Astrocyte (in vitro differentiated cells and primary cell): ENCODE measurements around the gene RBBP8NL. TPM values are rescaled to one million over a fixed set of nuclear protein-coding genes. Genes with fewer than 3 reads are reported as not detected.

ENCODE experiments used
- DNase-seq: peaks from one replicate; pipeline ENCODE4 v3.0.0-alpha.2; 2010; ENCODE audit warnings: low read depth
- FAIRE-seq: peaks from 2 replicates; lab custom pipeline; 2011; peaks lifted over from hg19 to GRCh38; lab: Jason Lieb, UNC
- H2AFZ ChIP-seq: 2 replicates; pipeline ENCODE4 v1.6.0; 2012; ENCODE audit warnings: low read depth, low read length, inconsistent platforms
- H3K27ac ChIP-seq: 2 replicates; pipeline ENCODE4 v1.5.1; 2011; ENCODE audit warnings: low read depth, low read length, inconsistent platforms
- H3K27me3 ChIP-seq: 2 replicates; pipeline ENCODE4 v1.6.0; 2011; ENCODE audit warnings: low read length, inconsistent platforms; ENCODE audit not compliant: insufficient read depth
- H3K36me3 ChIP-seq: 2 replicates; pipeline ENCODE4 v1.5.1; 2011; ENCODE audit warnings: low read length, inconsistent platforms; ENCODE audit not compliant: insufficient read depth
- H3K4me1 ChIP-seq: 2 replicates; pipeline ENCODE4 v1.5.1; 2011; ENCODE audit warnings: low read length, inconsistent platforms; ENCODE audit not compliant: insufficient read depth
- H3K4me2 ChIP-seq: 2 replicates; pipeline ENCODE4 v1.6.0; 2012; ENCODE audit warnings: low read length, inconsistent platforms
- H3K4me3 ChIP-seq: 2 replicates; pipeline ENCODE4 v1.5.1; 2011; ENCODE audit warnings: low read depth, mild to moderate bottlenecking, low read length, inconsistent platforms; ENCODE audit not compliant: insufficient read depth
- H3K79me2 ChIP-seq: 2 replicates; pipeline ENCODE4 v1.6.0; 2012; ENCODE audit warnings: mild to moderate bottlenecking, low read length, inconsistent platforms; ENCODE audit not compliant: insufficient read depth
- H3K9ac ChIP-seq: 2 replicates; pipeline ENCODE4 v1.6.0; 2012; ENCODE audit warnings: mild to moderate bottlenecking, low read length, inconsistent platforms
- H3K9me3 ChIP-seq: 2 replicates; pipeline ENCODE4 v1.5.1; 2012; ENCODE audit warnings: low read depth, mild to moderate bottlenecking, low read length, inconsistent platforms; ENCODE audit not compliant: insufficient read depth
- H4K20me1 ChIP-seq: 2 replicates; pipeline ENCODE4 v1.6.0; 2012; ENCODE audit warnings: low read length, inconsistent platforms; ENCODE audit not compliant: insufficient read depth
- H3K27ac Mint-ChIP-seq: one replicate; pipeline ENCODE4 v1.8.0; 2021; ENCODE audit warnings: mild to moderate bottlenecking, mixed read lengths; ENCODE audit not compliant: unreplicated experiment
- H3K27me3 Mint-ChIP-seq: one replicate; pipeline ENCODE4 v1.8.0; 2021; ENCODE audit warnings: low read depth, mixed read lengths; ENCODE audit not compliant: unreplicated experiment
- H3K36me3 Mint-ChIP-seq: one replicate; pipeline ENCODE4 v1.8.0; 2021; ENCODE audit warnings: low read depth, mixed read lengths; ENCODE audit not compliant: unreplicated experiment
- H3K4me1 Mint-ChIP-seq: one replicate; pipeline ENCODE4 v1.8.0; 2021; ENCODE audit warnings: low read depth, mixed read lengths; ENCODE audit not compliant: unreplicated experiment
- H3K4me3 Mint-ChIP-seq: one replicate; pipeline ENCODE4 v1.8.0; 2021; ENCODE audit warnings: mild to moderate bottlenecking, moderate library complexity, mixed read lengths; ENCODE audit not compliant: unreplicated experiment
- H3K9me3 Mint-ChIP-seq: one replicate; pipeline ENCODE4 v1.8.0; 2021; ENCODE audit warnings: mild to moderate bottlenecking, mixed read lengths; ENCODE audit not compliant: unreplicated experiment
- EZH2 ChIP-seq: IDR thresholded peaks from 2 replicates; pipeline ENCODE4 v1.6.1; 2012; ENCODE audit warnings: mild to moderate bottlenecking, low read length, inconsistent platforms; ENCODE audit not compliant: insufficient read depth
- total RNA-seq: library from RNA; stranded (reverse); gene quantifications from 2 replicates; pipeline ENCODE4 v1.2.1, GENCODE V29; 2021
- TF ChIP-seq, protein P1 (sequence below): IDR thresholded peaks from 2 replicates; pipeline ENCODE4 v1.5.1; 2011; ENCODE audit warnings: low read depth, mild to moderate bottlenecking, inconsistent platforms, low read length, moderate library complexity; ENCODE audit not compliant: insufficient read depth

RBBP8NL gene
- total RNA-seq, 1 donor from 2014 or later = 0.14 TPM

DNA sequence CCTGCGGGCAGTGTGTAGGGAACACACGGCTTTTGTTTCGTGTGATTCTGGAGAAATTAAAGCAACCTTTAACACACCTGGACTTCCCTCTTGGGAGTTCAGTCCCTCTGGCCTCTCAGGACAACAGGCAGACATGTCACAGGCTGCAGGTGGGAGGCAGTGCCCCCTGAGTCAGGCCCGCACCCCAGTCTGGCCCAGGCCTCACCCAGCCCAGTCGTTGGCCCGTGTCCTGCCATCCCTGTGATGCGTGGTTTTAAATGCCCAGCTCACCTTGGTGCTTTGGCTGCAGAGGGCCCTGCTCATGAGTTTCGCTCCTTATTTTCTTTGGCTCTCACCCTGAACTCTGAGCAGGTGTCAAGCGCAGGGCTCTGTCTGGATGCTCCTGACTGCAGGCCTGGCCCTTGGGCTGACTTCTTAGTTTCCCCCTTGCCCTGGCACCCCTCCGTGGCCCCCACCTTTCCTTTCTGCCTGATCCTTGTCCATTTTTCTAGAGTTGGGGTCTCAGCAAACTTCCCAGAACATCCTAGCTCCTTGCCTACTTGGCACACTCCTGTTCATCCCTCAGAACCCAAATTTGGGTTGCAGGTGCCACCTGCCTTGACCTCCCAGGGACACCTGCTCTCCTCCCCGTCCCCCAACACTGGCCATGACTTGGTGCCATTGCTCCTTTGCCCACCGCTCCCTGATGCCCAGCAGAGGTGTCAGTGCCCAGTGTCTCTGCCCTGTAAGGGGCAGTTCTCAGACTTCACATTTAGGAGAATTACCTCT, 18.1 kb downstream of the RBBP8NL start:
- FAIRE-seq = no peak
- Mint-ChIP-seq H3K36me3 (peaks cover 2% of the 10 kb centered on the region), H3K4me3 (no peak overlapping the region)

DNA sequence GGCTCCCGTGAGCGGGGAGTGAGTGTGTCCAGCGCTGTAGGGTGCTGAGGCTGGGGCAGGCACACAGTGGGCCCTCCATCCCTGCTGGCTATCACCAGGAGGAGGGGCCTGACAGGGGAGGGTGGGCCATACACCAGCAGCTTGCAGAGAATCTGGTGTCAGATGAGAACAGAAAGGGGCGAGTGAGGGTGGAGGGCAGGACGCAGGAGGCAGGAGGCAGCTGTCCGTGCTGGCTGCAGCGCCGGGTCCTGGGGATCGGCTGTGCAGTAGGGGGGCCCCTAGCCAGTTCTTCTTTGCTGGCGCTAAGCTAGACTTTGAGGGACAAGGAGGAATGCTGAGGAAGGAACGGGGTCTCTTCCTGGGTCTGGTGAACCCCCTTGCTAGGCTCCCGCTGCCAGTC, 18.7 kb downstream of the RBBP8NL start:
- Histone ChIP-seq H3K27me3 (no peaks in the 10 kb centered on the region), H3K9me3 (no peaks in the 10 kb centered on the region), H4K20me1 (peaks cover 25% of the 10 kb centered on the region), H3K4me2 (no peak overlapping the region), H3K79me2 (peaks cover 4% of the 10 kb centered on the region), H3K4me3 (no peak overlapping the region), H3K9ac (no peak overlapping the region), H2AFZ (no peak overlapping the region), H3K36me3 (no peaks in the 10 kb centered on the region), H3K4me1 (peaks cover 8% of the 10 kb centered on the region), H3K27ac (no peak overlapping the region)
- H3K27me3 Mint-ChIP-seq = peaks cover 12% of the 10 kb centered on the region
- H3K36me3 Mint-ChIP-seq = peaks cover 4% of the 10 kb centered on the region
- DNase-seq = no peak
- FAIRE-seq = no peak
- H3K4me1 Mint-ChIP-seq = peaks cover 3% of the 10 kb centered on the region
- no peak for TF ChIP-seq EZH2
- TF ChIP-seq, protein P1, sequence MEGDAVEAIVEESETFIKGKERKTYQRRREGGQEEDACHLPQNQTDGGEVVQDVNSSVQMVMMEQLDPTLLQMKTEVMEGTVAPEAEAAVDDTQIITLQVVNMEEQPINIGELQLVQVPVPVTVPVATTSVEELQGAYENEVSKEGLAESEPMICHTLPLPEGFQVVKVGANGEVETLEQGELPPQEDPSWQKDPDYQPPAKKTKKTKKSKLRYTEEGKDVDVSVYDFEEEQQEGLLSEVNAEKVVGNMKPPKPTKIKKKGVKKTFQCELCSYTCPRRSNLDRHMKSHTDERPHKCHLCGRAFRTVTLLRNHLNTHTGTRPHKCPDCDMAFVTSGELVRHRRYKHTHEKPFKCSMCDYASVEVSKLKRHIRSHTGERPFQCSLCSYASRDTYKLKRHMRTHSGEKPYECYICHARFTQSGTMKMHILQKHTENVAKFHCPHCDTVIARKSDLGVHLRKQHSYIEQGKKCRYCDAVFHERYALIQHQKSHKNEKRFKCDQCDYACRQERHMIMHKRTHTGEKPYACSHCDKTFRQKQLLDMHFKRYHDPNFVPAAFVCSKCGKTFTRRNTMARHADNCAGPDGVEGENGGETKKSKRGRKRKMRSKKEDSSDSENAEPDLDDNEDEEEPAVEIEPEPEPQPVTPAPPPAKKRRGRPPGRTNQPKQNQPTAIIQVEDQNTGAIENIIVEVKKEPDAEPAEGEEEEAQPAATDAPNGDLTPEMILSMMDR = no peak
- no peaks in the 10 kb centered on the region for H3K9me3 Mint-ChIP-seq
- no peak overlapping the region for H3K27ac Mint-ChIP-seq
- H3K4me3 Mint-ChIP-seq = no peak overlapping the region

More for the DNA sequence above, 18.1 kb downstream of the RBBP8NL start:
- peaks cover 23% of the 10 kb centered on the region for H4K20me1 ChIP-seq
- peaks cover 4% of the 10 kb centered on the region for H3K79me2 ChIP-seq
- H3K27me3 ChIP-seq = no peaks in the 10 kb centered on the region
- H3K4me3 ChIP-seq = no peak overlapping the region
- H3K4me1 ChIP-seq = peaks cover 8% of the 10 kb centered on the region
- H3K9ac ChIP-seq = no peak overlapping the region
- Mint-ChIP-seq H3K9me3 (no peaks in the 10 kb centered on the region), H3K27ac (no peak overlapping the region), H3K4me1 (peaks cover 3% of the 10 kb centered on the region), H3K27me3 (peaks cover 12% of the 10 kb centered on the region)
- H3K36me3 ChIP-seq = no peaks in the 10 kb centered on the region
- TF ChIP-seq, protein P1 = no peak
- TF ChIP-seq EZH2 = no peak
- H2AFZ ChIP-seq = no peak overlapping the region
- H3K9me3 ChIP-seq = no peaks in the 10 kb centered on the region
- H3K27ac ChIP-seq = no peak overlapping the region
- H3K4me2 ChIP-seq = no peak overlapping the region
- DNase-seq = no peak

DNA sequence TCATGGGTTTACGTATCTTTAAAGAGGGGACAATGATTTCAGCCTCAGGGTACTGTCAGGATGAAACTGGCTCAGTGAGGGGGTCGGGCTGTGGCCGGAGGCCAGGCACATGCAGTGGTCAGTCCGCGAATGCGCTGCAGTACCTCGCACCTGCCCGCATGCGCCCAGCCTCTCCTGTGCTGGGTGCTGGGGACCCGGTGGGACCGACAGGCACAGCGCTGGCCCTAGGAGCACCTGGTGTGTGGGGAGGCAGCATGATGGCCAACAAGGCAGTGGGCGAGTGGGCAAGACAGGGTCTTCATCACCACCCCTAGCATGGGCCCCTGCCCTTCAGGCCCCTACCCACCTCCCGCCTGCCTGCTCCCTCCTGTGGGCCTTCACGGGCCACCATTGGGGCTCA, 19.3 kb downstream of the RBBP8NL start:
- Mint-ChIP-seq H3K4me1 (peaks cover 3% of the 10 kb centered on the region), H3K9me3 (no peaks in the 10 kb centered on the region)

More for the DNA sequence above, 19.3 kb downstream of the RBBP8NL start:
- Histone ChIP-seq H2AFZ (no peak overlapping the region), H3K9me3 (no peaks in the 10 kb centered on the region), H3K4me1 (peaks cover 8% of the 10 kb centered on the region), H3K9ac (no peak overlapping the region), H3K79me2 (peaks cover 4% of the 10 kb centered on the region), H3K4me3 (no peak overlapping the region), H3K27me3 (no peaks in the 10 kb centered on the region), H3K4me2 (no peak overlapping the region), H4K20me1 (peaks cover 29% of the 10 kb centered on the region), H3K36me3 (no peaks in the 10 kb centered on the region), H3K27ac (no peak overlapping the region)
- Mint-ChIP-seq H3K27me3 (peaks cover 12% of the 10 kb centered on the region), H3K27ac (no peak overlapping the region), H3K36me3 (peaks cover 5% of the 10 kb centered on the region), H3K4me3 (peak overlapping the region; percentile 54)
- no peak for TF ChIP-seq EZH2
- TF ChIP-seq, protein P1 = no peak
- DNase-seq (no peak), FAIRE-seq (no peak)
